PC-3 (cell line): ENCODE results near the gene CCDC28B. TPM values are rescaled to one million over a fixed set of nuclear protein-coding genes. Genes with fewer than 3 reads are reported as not detected.

Experiments
- ATAC-seq: fragments of 200-7000 bp; cut with Tn5 transposase; 2 replicates; pipeline ENCODE4 v1.9.1; 2020; ENCODE audit warnings: mild to moderate bottlenecking, moderate library complexity
- BruUV-seq: library from RNA; stranded (reverse); fragments of 400-500 nt; replicated peaks from 2 replicates; lab custom pipeline; 2021; lab: Mats Ljungman, UMichigan
- CTCF ChIA-PET: fragments of 300-600 bp; sonication (Branson Sonifier 250); formaldehyde crosslinking; loops from one replicate; lab custom pipeline; 2022; ENCODE audit warnings: antibody characterized with exemption; lab: Charles Lee
- POLR2A ChIA-PET: fragments of 300-600 bp; sonication (Branson Sonifier 250); formaldehyde crosslinking; loops from one replicate; lab custom pipeline; 2022; ENCODE audit warnings: antibody characterized with exemption; ENCODE audit not compliant: unreplicated experiment; lab: Charles Lee
- DNase-seq: peaks from one replicate; pipeline ENCODE4 v3.0.0-alpha.2; 2015
- H2AFZ ChIP-seq: fragments of 300-600 bp; sonication (generic); 2 replicates; pipeline ENCODE4 v1.6.0; 2016; ENCODE audit warnings: antibody characterized with exemption, low read length
- H3F3A ChIP-seq: fragments of 300-600 bp; sonication (generic); one replicate; pipeline ENCODE4 v1.6.0; 2017; ENCODE audit warnings: antibody characterized with exemption, low read length, control low read depth, mild to moderate bottlenecking; ENCODE audit not compliant: unreplicated experiment
- H3K27ac ChIP-seq: fragments of 300-600 bp; sonication (generic); 2 replicates; pipeline ENCODE4 v1.5.1; 2016; ENCODE audit warnings: mild to moderate bottlenecking, low read length
- H3K27me3 ChIP-seq: fragments of 300-600 bp; sonication (generic); 2 replicates; pipeline ENCODE4 v1.6.1; 2016; ENCODE audit warnings: low read length, mixed read lengths
- H3K36me3 ChIP-seq: fragments of 300-600 bp; sonication (generic); 2 replicates; pipeline ENCODE4 v1.6.1; 2016; ENCODE audit warnings: low read depth, mixed run types, low read length, mixed read lengths
- H3K4me1 ChIP-seq: fragments of 300-600 bp; sonication (generic); 2 replicates; pipeline ENCODE4 v1.5.1; 2016; ENCODE audit warnings: low read length; ENCODE audit not compliant: insufficient read depth
- H3K4me2 ChIP-seq: fragments of 300-600 bp; sonication (generic); 2 replicates; pipeline ENCODE4 v1.6.0; 2016; ENCODE audit warnings: low read length
- H3K4me3 ChIP-seq: fragments of 300-600 bp; sonication (generic); 2 replicates; pipeline ENCODE4 v1.5.1; 2016; ENCODE audit warnings: mild to moderate bottlenecking, low read length, mixed read lengths
- H3K79me2 ChIP-seq: fragments of 300-600 bp; sonication (generic); 2 replicates; pipeline ENCODE4 v1.6.1; 2017; ENCODE audit warnings: low read length, mixed read lengths
- H3K9ac ChIP-seq: fragments of 300-600 bp; sonication (generic); 2 replicates; pipeline ENCODE4 v1.6.0; 2016; ENCODE audit warnings: mild to moderate bottlenecking, low read length
- H3K9me2 ChIP-seq: fragments of 300-600 bp; sonication (generic); replicated peaks from 2 replicates; pipeline ENCODE4 v1.6.1; 2016; ENCODE audit warnings: mixed run types, low read length, mixed read lengths
- H3K9me3 ChIP-seq: fragments of 300-600 bp; sonication (generic); 2 replicates; pipeline ENCODE4 v1.6.1; 2016; ENCODE audit warnings: low read length, mixed read lengths
- H4K20me1 ChIP-seq: fragments of 300-600 bp; sonication (generic); 2 replicates; pipeline ENCODE4 v1.6.1; 2016; ENCODE audit warnings: low read length, mixed read lengths
- CTCF ChIP-seq: fragments of 300-600 bp; sonication (generic); conservative IDR thresholded peaks from 2 replicates; pipeline ENCODE4 v1.5.1; 2017; ENCODE audit warnings: antibody characterized with exemption, low read depth, mild to moderate bottlenecking, low read length
- EZH2 ChIP-seq: fragments of 300-600 bp; sonication (generic); IDR thresholded peaks from one replicate; pipeline ENCODE4 v1.6.1; 2017; ENCODE audit warnings: antibody characterized with exemption, mild to moderate bottlenecking, low read length; ENCODE audit not compliant: unreplicated experiment
- EZH2phosphoT487 ChIP-seq: fragments of 300-600 bp; sonication (generic); IDR thresholded peaks from 2 replicates; pipeline ENCODE4 v1.6.1; 2018; ENCODE audit warnings: mild to moderate bottlenecking, antibody characterized with exemption, low read length, borderline replicate concordance
- intact Hi-C: fragments of 100-400 bp; cut with micrococcal nuclease; formaldehyde crosslinking; loops from 2 replicates; pipeline ENCODE4 v1.9.0; 2023
- total RNA-seq: library from RNA; depleted of rRNA; stranded (reverse); fragments of >200 nt; gene quantifications from 2 replicates; pipeline ENCODE4 v1.2.3, GENCODE V29; 2014

CCDC28B gene
- total RNA-seq, 1 experiment from 2014 or later: 4.7 TPM

DNA sequence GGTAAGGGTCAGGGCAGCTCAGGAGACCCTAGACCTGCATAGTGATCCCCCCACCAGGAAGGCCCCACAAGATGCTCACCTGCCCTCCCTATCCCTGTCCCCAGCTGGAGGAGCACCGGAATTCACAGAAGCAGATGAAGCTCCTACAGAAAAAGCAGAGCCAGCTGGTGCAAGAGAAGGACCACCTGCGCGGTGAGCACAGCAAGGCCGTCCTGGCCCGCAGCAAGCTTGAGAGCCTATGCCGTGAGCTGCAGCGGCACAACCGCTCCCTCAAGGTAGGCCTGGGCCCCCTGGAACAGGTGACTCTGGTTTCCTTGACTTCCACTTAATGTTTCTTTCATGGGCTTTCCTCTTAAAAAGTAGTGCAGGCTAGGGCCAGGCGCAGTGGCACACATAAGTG is 12.5 kb upstream of the CCDC28B start:
- Histone ChIP-seq H3K9me3 (no peaks in the 10 kb centered on the region), H3K4me1 (no peaks in the 10 kb centered on the region), H4K20me1 (no peaks in the 10 kb centered on the region; the same call in 1 of the 2 replicates), H3K4me2 (no peak overlapping the region), H2AFZ (no peak overlapping the region), H3K27ac (no peak overlapping the region), H3K9me2 (no peaks in the 10 kb centered on the region), H3K9ac (no peak overlapping the region), H3F3A (no peaks in the 10 kb centered on the region), H3K36me3 (peaks cover 74% of the 10 kb centered on the region), H3K27me3 (no peaks in the 10 kb centered on the region), H3K4me3 (no peak overlapping the region), H3K79me2 (peaks cover 42% of the 10 kb centered on the region)
- TF ChIP-seq CTCF: no peak
- no peak for TF ChIP-seq EZH2phosphoT487
- no peak for TF ChIP-seq EZH2
- BruUV-seq: no TSS peak
- no peak for DNase-seq
- ChIA-PET POLR2A (interaction anchor here (0.6 kb wide), 1 partner anchor 175 kb away, joined by 3 read pairs; no protein-coding TSS in a partner anchor), CTCF (no interaction called here)
- ATAC-seq: no peak
- intact Hi-C loops: no loop called here

DNA sequence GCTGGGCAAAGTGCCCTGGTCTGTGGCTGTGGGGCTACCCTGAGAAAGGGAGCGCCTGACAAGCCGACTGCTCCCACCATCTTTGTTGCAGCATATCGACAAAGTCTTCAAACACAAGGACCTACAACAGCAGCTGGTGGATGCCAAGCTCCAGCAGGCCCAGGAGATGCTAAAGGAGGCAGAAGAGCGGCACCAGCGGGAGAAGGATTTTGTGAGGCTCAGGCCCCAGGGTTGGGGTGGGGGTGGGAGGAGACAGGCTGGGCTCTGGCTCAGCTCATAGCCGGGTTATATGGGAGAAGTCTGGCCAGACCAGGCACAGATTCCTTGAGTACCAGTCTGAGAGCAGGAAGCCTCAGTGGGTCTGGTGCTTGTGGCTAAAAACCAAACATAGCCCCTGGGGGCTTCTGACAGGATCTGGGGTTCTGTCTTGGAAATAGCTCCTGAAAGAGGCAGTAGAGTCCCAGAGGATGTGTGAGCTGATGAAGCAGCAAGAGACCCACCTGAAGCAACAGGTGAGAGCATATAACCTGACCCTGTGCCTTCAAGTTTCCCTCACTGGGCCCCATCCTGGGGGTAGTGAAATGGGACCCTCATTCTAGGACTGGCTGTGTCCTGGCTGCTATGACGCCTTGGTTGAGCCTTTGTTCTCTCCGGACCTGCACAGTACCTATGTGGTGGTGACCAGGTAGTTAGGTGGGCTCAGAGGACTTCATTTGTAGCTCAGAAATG is 8.0 kb upstream of the CCDC28B start:
- Histone ChIP-seq H3K4me3 (no peak overlapping the region), H3K79me2 (0 out of 2 replicates have a peak, but pooled peaks cover 4% of the 10 kb centered on the region), H3K36me3 (peaks cover 86% of the 10 kb centered on the region), H4K20me1 (no peaks in the 10 kb centered on the region), H3K9ac (no peak overlapping the region), H3K27me3 (no peaks in the 10 kb centered on the region), H3K4me1 (no peaks in the 10 kb centered on the region), H3F3A (no peaks in the 10 kb centered on the region), H3K9me3 (no peaks in the 10 kb centered on the region), H3K27ac (no peak overlapping the region), H2AFZ (no peak overlapping the region), H3K9me2 (no peaks in the 10 kb centered on the region), H3K4me2 (no peak overlapping the region)
- BruUV-seq: no TSS peak
- ATAC-seq (no peak), DNase-seq (no peak)
- POLR2A ChIA-PET: no interaction called here
- intact Hi-C loops: no loop called here
- CTCF ChIA-PET: no interaction called here
- no peak for TF ChIP-seq CTCF
- TF ChIP-seq EZH2: no peak
- no peak for TF ChIP-seq EZH2phosphoT487

DNA sequence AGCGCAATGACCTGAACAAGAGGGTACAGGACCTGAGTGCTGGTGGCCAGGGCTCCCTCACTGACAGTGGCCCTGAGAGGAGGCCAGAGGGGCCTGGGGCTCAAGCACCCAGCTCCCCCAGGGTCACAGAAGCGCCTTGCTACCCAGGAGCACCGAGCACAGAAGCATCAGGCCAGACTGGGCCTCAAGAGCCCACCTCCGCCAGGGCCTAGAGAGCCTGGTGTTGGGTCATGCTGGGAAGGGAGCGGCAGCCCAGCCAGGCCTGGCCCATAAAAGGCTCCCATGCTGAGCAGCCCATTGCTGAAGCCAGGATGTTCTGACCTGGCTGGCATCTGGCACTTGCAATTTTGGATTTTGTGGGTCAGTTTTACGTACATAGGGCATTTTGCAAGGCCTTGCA is 5.4 kb upstream of the CCDC28B start:
- CTCF ChIA-PET: no interaction called here
- POLR2A ChIA-PET: no interaction called here
- no TSS peak for BruUV-seq

More for the DNA sequence above, 5.4 kb upstream of the CCDC28B start:
- Histone ChIP-seq H3K9ac (no peak overlapping the region), H3K4me3 (no peak overlapping the region), H2AFZ (no peak overlapping the region), H3K9me2 (no peaks in the 10 kb centered on the region), H3K9me3 (no peaks in the 10 kb centered on the region), H3K4me2 (no peak overlapping the region), H3K27me3 (no peaks in the 10 kb centered on the region), H3K36me3 (peaks cover 65% of the 10 kb centered on the region), H4K20me1 (no peaks in the 10 kb centered on the region), H3K4me1 (peaks cover 3% of the 10 kb centered on the region), H3K79me2 (no peaks in the 10 kb centered on the region), H3K27ac (no peak overlapping the region), H3F3A (no peaks in the 10 kb centered on the region)
- TF ChIP-seq EZH2 (no peak), CTCF (no peak), EZH2phosphoT487 (no peak)
- DNase-seq: no peak
- intact Hi-C loops: no loop called here
- ATAC-seq: no peak
